IPS DF 4.7 (cell line): ENCODE results near the gene NCK1.

Source experiments
- DNase-seq: peaks from one replicate; pipeline ENCODE4 v3.0.0-alpha.2; 2013; ENCODE audit warnings: low spot score; ENCODE audit errors: extremely low read depth

NCK1 gene

GRCh38 chr3:136861890-136862616 is at the start of gene NCK1:
NCK1 (plus strand) TSS chr3:136862208; CDS start chr3:136928002, 65,794 bp downstream.
- DNase-seq, result peak; percentile 76

GRCh38 chr3:136817448-136817847 is 44.6 kb upstream of the NCK1 start:
- no peak for DNase-seq

GRCh38 chr3:136818191-136818768 is 43.7 kb upstream of the NCK1 start:
- DNase-seq, result no peak

- DNase-seq, result no peak
These were observed 43.1 kb upstream of the NCK1 start, which contains the start of gene SLC35G2 for GRCh38 chr3:136818769-136819391. SLC35G2 (plus strand) TSS chr3:136819126; CDS start chr3:136854461, 35,335 bp downstream.

- DNase-seq, result no peak
These were observed 42.6 kb upstream of the NCK1 start for GRCh38 chr3:136819392-136819730.

- DNase-seq, result no peak
These were observed 42.0 kb upstream of the NCK1 start for GRCh38 chr3:136819731-136820679.

- DNase-seq, result no peak
These were observed 30.5 kb upstream of the NCK1 start for GRCh38 chr3:136831461-136831860.

GRCh38 chr3:136835089-136835812 is 26.8 kb upstream of the NCK1 start:
- DNase-seq, result no peak

GRCh38 chr3:136835813-136836510 is 26.0 kb upstream of the NCK1 start:
- no peak for DNase-seq

- no peak for DNase-seq
These were observed 25.4 kb upstream of the NCK1 start for GRCh38 chr3:136836511-136837156.

GRCh38 chr3:136838641-136839555 is 23.1 kb upstream of the NCK1 start:
- DNase-seq, result no peak

- DNase-seq, result no peak
These were observed 22.5 kb upstream of the NCK1 start for GRCh38 chr3:136839556-136839931.

- no peak for DNase-seq
These were observed 21.8 kb upstream of the NCK1 start for GRCh38 chr3:136840252-136840651.

- DNase-seq, result no peak
These were observed 19.7 kb upstream of the NCK1 start for GRCh38 chr3:136842294-136842693.

- no peak for DNase-seq
These were observed 17.3 kb upstream of the NCK1 start for GRCh38 chr3:136844724-136845123.

GRCh38 chr3:136852180-136852579 is 9.8 kb upstream of the NCK1 start:
- DNase-seq, result no peak

- DNase-seq, result no peak
These were observed 5.3 kb upstream of the NCK1 start for GRCh38 chr3:136856665-136857064.

GRCh38 chr3:136858381-136858780 is 3.6 kb upstream of the NCK1 start:
- no peak for DNase-seq

GRCh38 chr3:136860541-136860940 is 1.5 kb upstream of the NCK1 start:
- peak; percentile 53 for DNase-seq
